Transverse colon (tissue), 4 donors: ENCODE measurements around the gene UVRAG. TPM values are rescaled to one million over a fixed set of nuclear protein-coding genes. Genes with fewer than 3 reads are reported as not detected.

Source experiments
- DNase-seq: peaks from one replicate; pipeline ENCODE4 v3.0.0-alpha.2; 2019
- H3K27ac ChIP-seq, 4 donors: fragments of 200-600 bp; sonication (generic); 2 replicates each; pipeline ENCODE4 v1.5.1; 2016 to 2018; ENCODE audit warnings: inconsistent platforms in 4 of 4
- H3K27me3 ChIP-seq: fragments of 200-600 bp; sonication (generic); 2 replicates; pipeline ENCODE4 v1.5.1; 2017; ENCODE audit warnings: inconsistent platforms
- H3K36me3 ChIP-seq, 4 donors: fragments of 200-600 bp; sonication (generic); 2 replicates each; pipeline ENCODE4 v1.5.1; 2017 to 2019; ENCODE audit warnings: inconsistent platforms in 4 of 4
- H3K4me1 ChIP-seq, 4 donors: fragments of 200-600 bp; sonication (generic); 2 replicates each; pipeline ENCODE4 v1.5.1; 2017 to 2020; ENCODE audit warnings: inconsistent platforms in 4 of 4
- H3K4me3 ChIP-seq, 4 donors: fragments of 200-600 bp; sonication (generic); 1 replicate in 1 of 4; 2 replicates in 3 of 4; pipeline versions ENCODE4 v1.5.1 to v1.6.1; 2017 to 2019; ENCODE audit warnings: inconsistent platforms in 4 of 4
- H3K9me3 ChIP-seq, 2 donors: fragments of 200-600 bp; sonication (generic); 2 replicates each; pipeline ENCODE4 v1.5.1; 2017 to 2019; ENCODE audit warnings: inconsistent platforms in 2 of 2
- EP300 ChIP-seq: sonication (generic); formaldehyde crosslinking; IDR thresholded peaks from one replicate; pipeline ENCODE4 v1.6.1; 2017; ENCODE audit warnings: antibody characterized with exemption, low read depth
- POLR2A ChIP-seq: fragments of 450-650 bp; IDR thresholded peaks from one replicate; pipeline ENCODE4 v1.6.1; 2016; ENCODE audit warnings: antibody characterized with exemption, mild to moderate bottlenecking, moderate library complexity
- POLR2AphosphoS5 ChIP-seq, 3 donors: sonication (generic); formaldehyde crosslinking; IDR thresholded peaks; one replicate each; pipeline ENCODE4 v1.6.1; 2016; ENCODE audit warnings: antibody characterized with exemption in 3 of 3
- WGBS, 2 donors: methylation state at CpG; one replicate each; pipeline ENCODE4 v1.1.5; 2018; ENCODE audit warnings: low coverage in 1 of 2; 5-methylcytosine and 5-hydroxymethylcytosine counted together
- in situ Hi-C, 4 donors: fragments of 200-750 bp; cut with MboI; loops; one replicate each; pipeline versions ENCODE4 v1.15.0 to v1.15.1; 2017; ENCODE audit warnings: low sequenced_read_pairs in 3 of 4, low pct_ligation_motif_present in 1 of 4, low pct_unique_long_range_greater_than_20kb in 1 of 4
- intact Hi-C: fragments of 100-400 bp; cut with DNase I; formaldehyde crosslinking; loops from one replicate; pipeline ENCODE4 v1.15.1; 2023; ENCODE audit warnings: low total_unique reads
- total RNA-seq, 4 donors: library from RNA; depleted of rRNA; stranded (reverse); fragments of >200 nt; gene quantifications; one replicate each; pipeline ENCODE4 v1.1.0, GENCODE V29; 2016
- TF ChIP-seq, protein P1 (sequence below), 5 experiments: fragments of 200-600 bp in 3 of 5; fragments of 450-650 bp in 2 of 5; sonication (generic) in 3 of 5; IDR thresholded peaks; 1 replicate in 2 of 5; 2 replicates in 3 of 5; pipeline ENCODE4 v1.5.1; 2016 to 2017; ENCODE audit warnings: antibody characterized with exemption in 5 of 5, inconsistent platforms in 3 of 5, mild to moderate bottlenecking in 2 of 5, moderate library complexity in 1 of 5

Gene UVRAG
- total RNA-seq, 4 donors from 2014 or later = 12.7 to 34.6 (median 19.3) TPM

- H3K36me3 ChIP-seq = no peaks in the 10 kb centered on the region
- peaks cover 0 to 9% (median 5%) of the 10 kb centered on the region in 4 donors for H3K4me1 ChIP-seq
- DNase-seq = no peak
- H3K27me3 ChIP-seq = no peaks in the 10 kb centered on the region
- intact Hi-C loops = no loop called here
- in situ Hi-C loops = no loop called here
- TF ChIP-seq POLR2A = no peak
- TF ChIP-seq, protein P1, sequence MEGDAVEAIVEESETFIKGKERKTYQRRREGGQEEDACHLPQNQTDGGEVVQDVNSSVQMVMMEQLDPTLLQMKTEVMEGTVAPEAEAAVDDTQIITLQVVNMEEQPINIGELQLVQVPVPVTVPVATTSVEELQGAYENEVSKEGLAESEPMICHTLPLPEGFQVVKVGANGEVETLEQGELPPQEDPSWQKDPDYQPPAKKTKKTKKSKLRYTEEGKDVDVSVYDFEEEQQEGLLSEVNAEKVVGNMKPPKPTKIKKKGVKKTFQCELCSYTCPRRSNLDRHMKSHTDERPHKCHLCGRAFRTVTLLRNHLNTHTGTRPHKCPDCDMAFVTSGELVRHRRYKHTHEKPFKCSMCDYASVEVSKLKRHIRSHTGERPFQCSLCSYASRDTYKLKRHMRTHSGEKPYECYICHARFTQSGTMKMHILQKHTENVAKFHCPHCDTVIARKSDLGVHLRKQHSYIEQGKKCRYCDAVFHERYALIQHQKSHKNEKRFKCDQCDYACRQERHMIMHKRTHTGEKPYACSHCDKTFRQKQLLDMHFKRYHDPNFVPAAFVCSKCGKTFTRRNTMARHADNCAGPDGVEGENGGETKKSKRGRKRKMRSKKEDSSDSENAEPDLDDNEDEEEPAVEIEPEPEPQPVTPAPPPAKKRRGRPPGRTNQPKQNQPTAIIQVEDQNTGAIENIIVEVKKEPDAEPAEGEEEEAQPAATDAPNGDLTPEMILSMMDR (IDR thresholded peaks at IDR 0.05) = no peak
- TF ChIP-seq EP300 = no peak
- TF ChIP-seq POLR2AphosphoS5 (IDR thresholded peaks at IDR 0.05) = no peak
- H3K4me3 ChIP-seq = no peak overlapping the region
- no peaks in the 10 kb centered on the region for H3K9me3 ChIP-seq
- no peak overlapping the region for H3K27ac ChIP-seq
- 100% methylated on average over 1 of the region's 1 CpG for WGBS, 2 donors
Measured at GRCh38 chr11:76105637-76106036, 290.6 kb downstream of the UVRAG start.

DNA sequence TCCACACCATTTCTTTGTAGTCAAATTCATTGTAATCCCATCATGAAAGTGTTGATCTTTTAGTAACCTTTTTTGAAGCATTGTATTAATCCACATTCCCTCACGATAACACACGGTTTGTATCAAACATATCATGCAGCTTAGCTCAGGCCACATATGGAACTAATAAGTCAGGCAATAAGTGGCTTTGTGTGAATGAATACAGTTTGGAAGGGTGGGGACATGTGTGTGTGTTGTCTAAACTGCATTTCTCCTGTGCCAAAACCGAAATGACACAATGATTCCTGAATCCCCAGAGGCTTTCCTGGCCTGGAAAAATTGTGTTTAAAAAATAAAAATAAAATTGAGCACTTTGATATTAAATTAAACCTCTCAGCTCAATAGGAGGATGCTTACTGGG is 293.0 kb downstream of the UVRAG start:
- Histone ChIP-seq H3K27ac (no peak overlapping the region), H3K4me1 (peaks cover 0 to 3% (median under 1%) of the 10 kb centered on the region in 4 donors), H3K36me3 (no peaks in the 10 kb centered on the region), H3K4me3 (no peak overlapping the region), H3K27me3 (no peaks in the 10 kb centered on the region), H3K9me3 (no peaks in the 10 kb centered on the region)
- intact Hi-C loops (no loop called here), in situ Hi-C loops (no loop called here)
- no peak for DNase-seq
- 74 to 89% methylated on average over 3 of the region's 3 CpGs for WGBS, 2 donors
- TF ChIP-seq EP300 (no peak), POLR2A (no peak), POLR2AphosphoS5 (IDR thresholded peaks at IDR 0.05) (no peak)
- TF ChIP-seq, protein P1 (IDR thresholded peaks at IDR 0.05) = no peak

DNA sequence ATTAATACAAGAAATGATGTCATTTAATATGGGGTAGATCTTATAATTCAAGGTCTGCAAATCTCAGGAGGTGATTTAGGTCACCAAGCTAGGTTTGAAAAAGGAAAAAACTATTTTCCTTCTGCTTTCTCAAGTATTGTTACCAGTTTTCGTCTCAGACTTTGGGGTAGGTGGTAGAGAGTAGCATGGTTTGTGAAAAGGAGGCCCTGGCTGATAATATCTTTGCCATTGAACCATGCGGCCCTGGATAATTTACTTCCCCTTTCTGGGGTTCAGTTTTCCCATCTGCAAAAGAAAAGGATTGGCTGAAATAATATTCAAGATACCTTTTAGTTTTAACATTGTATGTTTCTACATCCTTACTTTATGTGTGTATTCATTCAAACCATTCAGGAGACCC is 299.2 kb downstream of the UVRAG start:
- no peaks in the 10 kb centered on the region for H3K9me3 ChIP-seq
- H3K27ac ChIP-seq = no peak overlapping the region
- 73 to 89% methylated on average over 2 of the region's 2 CpGs for WGBS, 2 donors
- H3K4me1 ChIP-seq = peaks cover 0 to 9% (median 6%) of the 10 kb centered on the region in 4 donors
- no peaks in the 10 kb centered on the region for H3K36me3 ChIP-seq
- DNase-seq = no peak
- intact Hi-C loops (no loop called here), in situ Hi-C loops (no loop called here)
- TF ChIP-seq POLR2A = no peak
- TF ChIP-seq, protein P1 (IDR thresholded peaks at IDR 0.05) = no peak
- no peak for TF ChIP-seq POLR2AphosphoS5 (IDR thresholded peaks at IDR 0.05)
- TF ChIP-seq EP300 = no peak
- no peaks in the 10 kb centered on the region for H3K27me3 ChIP-seq
- H3K4me3 ChIP-seq = no peak overlapping the region

DNA sequence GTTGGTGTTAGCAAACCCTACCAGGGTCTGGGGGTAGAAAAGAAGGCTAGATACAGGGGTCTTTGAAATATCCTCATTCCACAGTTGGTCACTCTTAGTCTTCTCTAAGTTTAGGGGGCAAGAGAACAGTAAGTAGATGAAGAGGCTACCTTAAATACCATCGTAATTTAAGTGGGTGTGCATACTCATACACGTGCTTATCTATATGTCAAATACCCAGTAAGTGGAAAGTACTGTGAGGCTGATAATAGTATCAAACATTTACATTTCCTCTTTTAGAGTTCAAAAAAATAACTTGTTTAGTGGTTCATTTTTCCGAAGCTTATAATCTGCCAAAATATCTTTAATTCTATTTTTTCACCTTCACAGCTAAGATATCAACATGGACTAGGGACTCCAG is 300.5 kb downstream of the UVRAG start:
- no peak for DNase-seq
- Histone ChIP-seq H3K36me3 (no peaks in the 10 kb centered on the region), H3K27ac (no peak overlapping the region), H3K4me3 (no peak overlapping the region), H3K9me3 (no peaks in the 10 kb centered on the region), H3K4me1 (peaks cover 7 to 22% (median 19%) of the 10 kb centered on the region in 4 donors), H3K27me3 (no peaks in the 10 kb centered on the region)
- intact Hi-C loops = no loop called here
- in situ Hi-C loops = no loop called here
- 81 to 87% methylated on average over 3 of the region's 3 CpGs for WGBS, 2 donors
- TF ChIP-seq POLR2AphosphoS5 (IDR thresholded peaks at IDR 0.05) = no peak
- no peak for TF ChIP-seq EP300
- no peak for TF ChIP-seq POLR2A
- TF ChIP-seq, protein P1 (IDR thresholded peaks at IDR 0.05) = no peak
